SU-DHL-6 (cell line): Measurements from ENCODE around the gene GREM2.

Experiments used
- EZH2phosphoT487 ChIP-seq: fragments of 200-600 bp; sonication (generic), shearing (Covaris generic); conservative IDR thresholded peaks from 2 replicates; pipeline ENCODE4 v1.6.1; 2018; ENCODE audit warnings: mild to moderate bottlenecking, antibody characterized with exemption, low read length, moderate library complexity, mixed read lengths
- TF ChIP-seq, protein P1 (sequence below): fragments of 200-600 bp; sonication (generic); IDR thresholded peaks from one replicate; pipeline ENCODE4 v1.5.1; 2017; ENCODE audit warnings: antibody characterized with exemption, mild to moderate bottlenecking, low read length, moderate library complexity; ENCODE audit not compliant: insufficient read depth, poor library complexity, severe bottlenecking

GRCh38 chr1:240582953-240583352 lies 29.0 kb downstream of the GREM2 start:
- TF ChIP-seq, protein P1, sequence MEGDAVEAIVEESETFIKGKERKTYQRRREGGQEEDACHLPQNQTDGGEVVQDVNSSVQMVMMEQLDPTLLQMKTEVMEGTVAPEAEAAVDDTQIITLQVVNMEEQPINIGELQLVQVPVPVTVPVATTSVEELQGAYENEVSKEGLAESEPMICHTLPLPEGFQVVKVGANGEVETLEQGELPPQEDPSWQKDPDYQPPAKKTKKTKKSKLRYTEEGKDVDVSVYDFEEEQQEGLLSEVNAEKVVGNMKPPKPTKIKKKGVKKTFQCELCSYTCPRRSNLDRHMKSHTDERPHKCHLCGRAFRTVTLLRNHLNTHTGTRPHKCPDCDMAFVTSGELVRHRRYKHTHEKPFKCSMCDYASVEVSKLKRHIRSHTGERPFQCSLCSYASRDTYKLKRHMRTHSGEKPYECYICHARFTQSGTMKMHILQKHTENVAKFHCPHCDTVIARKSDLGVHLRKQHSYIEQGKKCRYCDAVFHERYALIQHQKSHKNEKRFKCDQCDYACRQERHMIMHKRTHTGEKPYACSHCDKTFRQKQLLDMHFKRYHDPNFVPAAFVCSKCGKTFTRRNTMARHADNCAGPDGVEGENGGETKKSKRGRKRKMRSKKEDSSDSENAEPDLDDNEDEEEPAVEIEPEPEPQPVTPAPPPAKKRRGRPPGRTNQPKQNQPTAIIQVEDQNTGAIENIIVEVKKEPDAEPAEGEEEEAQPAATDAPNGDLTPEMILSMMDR, result no peak
- no peak for TF ChIP-seq EZH2phosphoT487
